Activated CD8-positive, alpha-beta memory T cell treated with anti-CD3 and anti-CD28 coated beads, Interleukin-2, amount 50 U/mL, for 1 hour (primary cell): Measurements from ENCODE around the gene ERP44.

Experiments used
- DNase-seq: peaks from one replicate; pipeline ENCODE4 v3.0.0-alpha.2; 2020; ENCODE audit errors: extremely low read depth

Gene ERP44

DNA sequence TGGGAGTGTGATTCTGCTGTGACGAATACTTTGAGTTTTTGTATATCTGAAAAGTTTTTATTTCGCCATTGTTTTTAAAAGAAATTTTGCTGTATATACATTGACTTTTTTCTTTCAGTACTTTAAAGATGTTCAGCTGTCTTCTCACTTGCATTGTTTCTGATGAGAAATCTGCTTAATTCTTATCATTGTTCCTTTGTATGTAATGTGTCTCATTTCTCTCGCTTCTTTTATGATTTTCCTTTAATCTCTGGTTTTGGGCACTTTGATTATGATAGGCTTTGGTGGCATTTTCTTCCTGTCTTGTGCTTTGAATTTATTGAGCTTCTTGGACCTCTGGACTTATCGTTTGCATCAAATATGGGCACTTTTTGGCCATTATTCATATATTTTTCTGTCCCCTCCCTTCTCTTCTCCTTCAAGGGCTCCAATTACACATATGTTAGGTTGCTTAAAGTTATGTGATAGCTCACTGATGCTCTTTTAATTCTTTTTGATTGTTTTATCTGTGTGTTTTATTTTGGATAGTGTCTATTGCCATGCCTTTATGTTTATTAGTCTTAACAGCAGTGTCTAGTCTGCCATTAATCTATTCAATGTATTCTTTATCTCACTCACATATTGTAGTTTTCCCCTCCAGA, 161.7 kb downstream of the ERP44 start:
- no peak for DNase-seq

GRCh38 chr9:99931155-99931840, 167.5 kb downstream of the ERP44 start:
- no peak for DNase-seq

- no peak for DNase-seq
Observed at GRCh38 chr9:99929652-99930051, 169.1 kb downstream of the ERP44 start.
